CD4-positive, alpha-beta T cell (primary cell): ENCODE measurements around the gene CHST6. TPM values are rescaled to one million over a fixed set of nuclear protein-coding genes. Genes with fewer than 3 reads are reported as not detected.
A peak's percentile ranks its signal among the peaks of the same experiment; 100 is the strongest.

Experiments used
- ATAC-seq: fragments of 200-7000 bp; cut with Tn5 transposase; one replicate; pipeline ENCODE4 v1.10.0; 2022; ENCODE audit warnings: mild to moderate bottlenecking; ENCODE audit not compliant: poor library complexity
- CTCF ChIA-PET: fragments of 350-600 bp; sonication (Branson Sonifier 250); formaldehyde crosslinking; loops from one replicate; lab custom pipeline; 2021; ENCODE audit warnings: antibody characterized with exemption, inconsistent platforms; lab: Charles Lee
- POLR2A ChIA-PET: fragments of 350-600 bp; sonication (Branson Sonifier 250); formaldehyde crosslinking; loops from one replicate; lab custom pipeline; 2021; ENCODE audit warnings: antibody characterized with exemption, inconsistent platforms; lab: Charles Lee
- DNase-seq, 14 experiments: peaks; one replicate each; pipeline ENCODE4 v3.0.0-alpha.2; 2013 to 2020; ENCODE audit warnings: mixed read lengths in 2 of 14
- H3K27ac ChIP-seq, 2 donors: one replicate each; pipeline versions ENCODE4 v1.5.1 to v1.7.0; 2013; ENCODE audit warnings: low read length in 2 of 2, low read depth in 1 of 2, mild to moderate bottlenecking in 1 of 2
- H3K27me3 ChIP-seq, 2 experiments: 1 replicate in 1 of 2; 2 replicates in 1 of 2; pipeline versions ENCODE4 v1.6.1 to v1.7.0; 2013; ENCODE audit warnings: low read length in 2 of 2, control low read depth in 1 of 2, mild to moderate bottlenecking in 1 of 2, moderate library complexity in 1 of 2; ENCODE audit not compliant: insufficient read depth in 2 of 2, control insufficient read depth in 1 of 2
- H3K36me3 ChIP-seq: one replicate; pipeline ENCODE4 v1.6.1; 2013; ENCODE audit warnings: low read length, control low read depth; ENCODE audit not compliant: insufficient read depth
- H3K4me1 ChIP-seq: one replicate; pipeline ENCODE4 v1.6.1; 2013; ENCODE audit warnings: low read length, control low read depth; ENCODE audit not compliant: insufficient read depth
- H3K4me3 ChIP-seq: one replicate; pipeline ENCODE4 v1.5.1; 2013; ENCODE audit warnings: mild to moderate bottlenecking, low read length, moderate library complexity
- H3K9me3 ChIP-seq, 2 experiments: 1 replicate in 1 of 2; 2 replicates in 1 of 2; pipeline versions ENCODE4 v1.6.1 to v1.7.0; 2013; ENCODE audit warnings: low read length in 2 of 2, mild to moderate bottlenecking in 2 of 2, control low read depth in 1 of 2, moderate library complexity in 1 of 2; ENCODE audit not compliant: control insufficient read depth in 1 of 2, insufficient read depth in 1 of 2
- H3K27ac Mint-ChIP-seq: one replicate; pipeline ENCODE4 v1.8.0; 2020; ENCODE audit warnings: mixed read lengths
- H3K27me3 Mint-ChIP-seq: one replicate; pipeline ENCODE4 v1.8.0; 2021; ENCODE audit warnings: mixed read lengths
- H3K36me3 Mint-ChIP-seq: one replicate; pipeline ENCODE4 v1.8.0; 2021; ENCODE audit warnings: low read depth, mixed read lengths
- H3K4me1 Mint-ChIP-seq: one replicate; pipeline ENCODE4 v1.8.0; 2021; ENCODE audit warnings: low read depth, mixed read lengths
- H3K4me3 Mint-ChIP-seq: one replicate; pipeline ENCODE4 v1.8.0; 2020; ENCODE audit warnings: mild to moderate bottlenecking, mixed read lengths
- H3K9me3 Mint-ChIP-seq: one replicate; pipeline ENCODE4 v1.8.0; 2020; ENCODE audit warnings: mixed read lengths
- CTCF ChIP-seq: fragments of 200-600 bp; IDR thresholded peaks from one replicate; pipeline ENCODE4 v1.8.0; 2022; ENCODE audit warnings: antibody characterized with exemption, mild to moderate bottlenecking
- intact Hi-C, 2 experiments: fragments of 100-400 bp; cut with DNase I in 1 of 2; cut with micrococcal nuclease in 1 of 2; formaldehyde crosslinking; loops; one replicate each; pipeline versions ENCODE4 v1.15.1 to v1.9.0; 2023 to 2025; cut with DNase I, micrococcal nuclease
- total RNA-seq, 174 experiments: library from RNA in 2 of 174; stranded (reverse) in 2 of 174; gene quantifications; one replicate each; pipeline ENCODE4 v1.2.3 and lab custom pipeline; 2021 to 2026

The CHST6 gene
- total RNA-seq, 2 experiments from 2014 or later: not detected

- no peak for TF ChIP-seq CTCF
- H3K9me3 Mint-ChIP-seq: no peaks in the 10 kb centered on the region
- H3K36me3 Mint-ChIP-seq: peaks cover 23% of the 10 kb centered on the region
- no peaks in the 10 kb centered on the region for H3K27me3 Mint-ChIP-seq
- H3K27ac Mint-ChIP-seq: peak overlapping the region; percentile 95
- intact Hi-C loops: loop anchor here (5.0 to 10.0 kb wide), 4 partner anchors 41 to 1732 kb away; partner anchors contain the start of genes GABARAPL2 (in 2 of the 2), KARS1 (in 1 of the 2), MON1B (in 1 of the 2) and SYCE1L (in 1 of the 2)
- H3K4me3 ChIP-seq: peak overlapping the region; percentile 87
- H3K9me3 ChIP-seq: no peaks in the 10 kb centered on the region
- DNase-seq (peak in 3 of 14 experiments; percentile 65 to 73 (median 67)), ATAC-seq (peak; percentile 15)
- peaks cover 58% of the 10 kb centered on the region for H3K4me1 Mint-ChIP-seq
- no peak overlapping the region for H3K27ac ChIP-seq
- ChIA-PET POLR2A (interaction anchor here (1.0 kb wide), 1 partner anchor 185 kb away, joined by 6 read pairs; the partner anchor contains the start of genes KARS1 and TERF2IP), CTCF (no interaction called here)
- H3K27me3 ChIP-seq: no peaks in the 10 kb centered on the region
- H3K4me1 ChIP-seq: peaks cover 44% of the 10 kb centered on the region
- peaks cover 4% of the 10 kb centered on the region for H3K36me3 ChIP-seq
- peak overlapping the region; percentile 96 for H3K4me3 Mint-ChIP-seq
Measured at GRCh38 chr16:75462806-75463205, 32.4 kb downstream of the CHST6 start.

- TF ChIP-seq CTCF: no peak
- Histone ChIP-seq H3K4me3 (no peak overlapping the region), H3K4me1 (peaks cover 51% of the 10 kb centered on the region), H3K27me3 (no peaks in the 10 kb centered on the region), H3K27ac (no peak overlapping the region), H3K9me3 (no peaks in the 10 kb centered on the region), H3K36me3 (peaks cover 8% of the 10 kb centered on the region)
- Mint-ChIP-seq H3K4me1 (peaks cover 69% of the 10 kb centered on the region), H3K36me3 (peaks cover 23% of the 10 kb centered on the region), H3K27ac (peak overlapping the region; percentile 25), H3K27me3 (no peaks in the 10 kb centered on the region), H3K4me3 (peak overlapping the region; percentile 96), H3K9me3 (no peaks in the 10 kb centered on the region)
- POLR2A ChIA-PET: interaction anchor here (1.0 kb wide), 1 partner anchor 186 kb away, joined by 6 read pairs; the partner anchor contains the start of genes KARS1 and TERF2IP
- CTCF ChIA-PET: no interaction called here
- intact Hi-C loops: loop anchor here (5.0 to 10.0 kb wide), 4 partner anchors 39 to 1733 kb away; partner anchors contain the start of genes GABARAPL2 (in 2 of the 2), KARS1 (in 1 of the 2), MON1B (in 1 of the 2) and SYCE1L (in 1 of the 2)
- ATAC-seq: no peak
- no peak for DNase-seq
Measured at GRCh38 chr16:75461575-75461974, 33.7 kb downstream of the CHST6 start.

- Mint-ChIP-seq H3K36me3 (peaks cover 23% of the 10 kb centered on the region), H3K4me1 (peaks cover 79% of the 10 kb centered on the region), H3K27me3 (no peaks in the 10 kb centered on the region), H3K4me3 (no peak overlapping the region), H3K9me3 (no peaks in the 10 kb centered on the region), H3K27ac (peak overlapping the region; percentile 25)
- no peaks in the 10 kb centered on the region for H3K27me3 ChIP-seq
- intact Hi-C loops: loop anchor here (5.0 to 10.0 kb wide), 4 partner anchors 38 to 1734 kb away; partner anchors contain the start of genes GABARAPL2 (in 2 of the 2), KARS1 (in 1 of the 2), MON1B (in 1 of the 2) and SYCE1L (in 1 of the 2)
- CTCF ChIA-PET: no interaction called here
- no peaks in the 10 kb centered on the region for H3K9me3 ChIP-seq
- H3K36me3 ChIP-seq: peaks cover 8% of the 10 kb centered on the region
- no peak for DNase-seq
- H3K4me1 ChIP-seq: peaks cover 51% of the 10 kb centered on the region
- POLR2A ChIA-PET: interaction anchor here (0.9 kb wide), 1 partner anchor 27 kb away, joined by 5 read pairs; the partner anchor contains the start of gene CFDP1
- H3K27ac ChIP-seq: no peak overlapping the region
- no peak for TF ChIP-seq CTCF
- H3K4me3 ChIP-seq: no peak overlapping the region
- ATAC-seq: no peak
Measured at GRCh38 chr16:75460446-75460845, 34.8 kb downstream of the CHST6 start.
